Measurements from ENCODE around the gene KIAA0930. TPM values are rescaled to one million over a fixed set of nuclear protein-coding genes. Genes with fewer than 3 reads are reported as not detected.
"Not testable (repeated sequence)": the region's sequence is repeated elsewhere in the genome, so short reads cannot be mapped to it uniquely, and the experiment has no call there.

Gene KIAA0930
- 3.3 TPM for polyA plus RNA-seq

GRCh38 chr22:45240810-45241631 is at the start of gene KIAA0930:
Gene KIAA0930 (minus strand): TSS chr22:45240894. CDS start chr22:45240703, 191 bp downstream.
- H3K9me3 Mint-ChIP-seq = no peaks in the 10 kb centered on the region
- peaks cover 2% of the 10 kb centered on the region for H3K36me3 Mint-ChIP-seq
- H3K4me3 Mint-ChIP-seq = peak within 1 kb of the TSS; percentile 87 to 98 (median 94)
- H3K27me3 Mint-ChIP-seq = no peaks in the 10 kb centered on the region
- H3K4me1 Mint-ChIP-seq = peaks cover 11 to 42% (median 28%) of the 10 kb centered on the region in 3 donors
- H3K27ac Mint-ChIP-seq = peak within 1 kb of the TSS; percentile 79 to 90 (median 85)

GRCh38 chr22:45286854-45287551 is 46.3 kb upstream of the KIAA0930 start:
- Mint-ChIP-seq H3K4me1 (peaks cover 13 to 25% (median 21%) of the 10 kb centered on the region in 3 donors), H3K9me3 (no peaks in the 10 kb centered on the region), H3K27me3 (peaks cover 1% of the 10 kb centered on the region), H3K27ac (peak overlapping the region; percentile 51 to 84 (median 78)), H3K36me3 (no peaks in the 10 kb centered on the region), H3K4me3 (peak overlapping the region in 3 of 4 donors; percentile 15 to 32 (median 18))

GRCh38 chr22:45285263-45286058 is 44.8 kb upstream of the KIAA0930 start:
- Mint-ChIP-seq H3K36me3 (no peaks in the 10 kb centered on the region), H3K4me3 (peak overlapping the region in 2 of 4 donors; percentile 35 to 72), H3K4me1 (peaks cover 20 to 26% (median 21%) of the 10 kb centered on the region in 3 donors), H3K9me3 (no peaks in the 10 kb centered on the region), H3K27me3 (peaks cover 1% of the 10 kb centered on the region), H3K27ac (peak overlapping the region in 2 of 3 donors; percentile 41 to 84)

- Mint-ChIP-seq H3K36me3 (no peaks in the 10 kb centered on the region), H3K4me3 (peak within 1 kb of the TSS in 3 of 4 donors; percentile 12 to 80 (median 73)), H3K27ac (peak within 1 kb of the TSS in 2 of 3 donors; percentile 41 to 84), H3K9me3 (no peaks in the 10 kb centered on the region), H3K4me1 (peaks cover 20 to 26% (median 25%) of the 10 kb centered on the region in 3 donors), H3K27me3 (peaks cover 1% of the 10 kb centered on the region)
Measured at GRCh38 chr22:45284705-45285262, 44.1 kb upstream of the KIAA0930 start, which contains the start of gene UPK3A. Gene UPK3A (plus strand): TSS chr22:45284949. CDS start chr22:45285014, 65 bp downstream.

GRCh38 chr22:45281010-45281409 is 40.3 kb upstream of the KIAA0930 start:
- Mint-ChIP-seq H3K4me1 (peaks cover 6 to 12% (median 11%) of the 10 kb centered on the region in 3 donors), H3K27ac (no peak overlapping the region), H3K27me3 (peaks cover 1% of the 10 kb centered on the region), H3K36me3 (no peaks in the 10 kb centered on the region), H3K4me3 (no peak overlapping the region), H3K9me3 (no peaks in the 10 kb centered on the region)

GRCh38 chr22:45280587-45280980 is 39.9 kb upstream of the KIAA0930 start:
- Mint-ChIP-seq H3K36me3 (no peaks in the 10 kb centered on the region), H3K4me3 (no peak overlapping the region), H3K27ac (no peak overlapping the region)

GRCh38 chr22:45278125-45278524 is 37.4 kb upstream of the KIAA0930 start:
- no peak overlapping the region for H3K27ac Mint-ChIP-seq
- peaks cover 1% of the 10 kb centered on the region for H3K27me3 Mint-ChIP-seq
- peak overlapping the region in 1 of 4 donors; percentile 40 for H3K4me3 Mint-ChIP-seq
- peaks cover 1 to 6% (median 6%) of the 10 kb centered on the region in 3 donors for H3K4me1 Mint-ChIP-seq
- peaks cover 1% of the 10 kb centered on the region for H3K36me3 Mint-ChIP-seq
- H3K9me3 Mint-ChIP-seq = no peaks in the 10 kb centered on the region

More at GRCh38 chr22:45280587-45280980, 39.9 kb upstream of the KIAA0930 start:
- peaks cover 1% of the 10 kb centered on the region for H3K27me3 Mint-ChIP-seq
- H3K4me1 Mint-ChIP-seq = peaks cover 6 to 11% (median 10%) of the 10 kb centered on the region in 3 donors
- H3K9me3 Mint-ChIP-seq = no peaks in the 10 kb centered on the region

GRCh38 chr22:45277720-45278119 is 37.0 kb upstream of the KIAA0930 start:
- not testable (repeated sequence) for H3K27ac Mint-ChIP-seq, H3K4me1 Mint-ChIP-seq, H3K9me3 Mint-ChIP-seq, H3K36me3 Mint-ChIP-seq, H3K27me3 Mint-ChIP-seq
- peak overlapping the region in 1 of 4 donors; percentile 40 for H3K4me3 Mint-ChIP-seq

- Mint-ChIP-seq H3K4me3 (no peak overlapping the region), H3K4me1 (peaks cover 0 to 6% (median 6%) of the 10 kb centered on the region in 3 donors), H3K9me3 (no peaks in the 10 kb centered on the region), H3K27ac (no peak overlapping the region), H3K27me3 (peaks cover 2% of the 10 kb centered on the region), H3K36me3 (peaks cover 1% of the 10 kb centered on the region)
Measured at GRCh38 chr22:45276507-45277105, 35.9 kb upstream of the KIAA0930 start.

GRCh38 chr22:45273452-45274075 is 32.9 kb upstream of the KIAA0930 start:
- no peaks in the 10 kb centered on the region for H3K9me3 Mint-ChIP-seq
- H3K4me3 Mint-ChIP-seq = no peak overlapping the region
- H3K36me3 Mint-ChIP-seq = peaks cover 1% of the 10 kb centered on the region
- H3K27me3 Mint-ChIP-seq = peaks cover 13% of the 10 kb centered on the region
- H3K27ac Mint-ChIP-seq = no peak overlapping the region
- H3K4me1 Mint-ChIP-seq = peaks cover 0 to 5% (median 5%) of the 10 kb centered on the region in 3 donors

- no peaks in the 10 kb centered on the region for H3K9me3 Mint-ChIP-seq
- H3K4me1 Mint-ChIP-seq = peaks cover 0 to 5% (median 3%) of the 10 kb centered on the region in 3 donors
- H3K36me3 Mint-ChIP-seq = peaks cover 1% of the 10 kb centered on the region
- no peak overlapping the region for H3K4me3 Mint-ChIP-seq
- H3K27ac Mint-ChIP-seq = no peak overlapping the region
- peaks cover 13% of the 10 kb centered on the region for H3K27me3 Mint-ChIP-seq
Measured at GRCh38 chr22:45272498-45272897, 31.8 kb upstream of the KIAA0930 start.

- H3K27ac Mint-ChIP-seq = no peak overlapping the region
- peaks cover 1% of the 10 kb centered on the region for H3K36me3 Mint-ChIP-seq
- H3K4me3 Mint-ChIP-seq = no peak overlapping the region
- H3K27me3 Mint-ChIP-seq = peaks cover 13% of the 10 kb centered on the region
- peaks cover under 1 to 5% (median 3%) of the 10 kb centered on the region in 3 donors for H3K4me1 Mint-ChIP-seq
- H3K9me3 Mint-ChIP-seq = no peaks in the 10 kb centered on the region
Measured at GRCh38 chr22:45271667-45272201, 31.0 kb upstream of the KIAA0930 start.
